ENCODE measurements around the gene HABP4.

- no peak for TF ChIP-seq CTCF (IDR thresholded peaks at IDR 0.05)
- TF ChIP-seq POLR2A (IDR thresholded peaks at IDR 0.05), result no peak
Observed at GRCh38 chr9:96449523-96449844, 485 bp upstream of the HABP4 start.
